ENCODE results near the gene GRM7. TPM values are rescaled to one million over a fixed set of nuclear protein-coding genes. Genes with fewer than 3 reads are reported as not detected.

Gene GRM7
- total and polyA plus RNA-seq, 9 of the 15 experiments (the other 6 are each of a cell fraction or from before 2014, with no cell fraction given), result not detected

DNA sequence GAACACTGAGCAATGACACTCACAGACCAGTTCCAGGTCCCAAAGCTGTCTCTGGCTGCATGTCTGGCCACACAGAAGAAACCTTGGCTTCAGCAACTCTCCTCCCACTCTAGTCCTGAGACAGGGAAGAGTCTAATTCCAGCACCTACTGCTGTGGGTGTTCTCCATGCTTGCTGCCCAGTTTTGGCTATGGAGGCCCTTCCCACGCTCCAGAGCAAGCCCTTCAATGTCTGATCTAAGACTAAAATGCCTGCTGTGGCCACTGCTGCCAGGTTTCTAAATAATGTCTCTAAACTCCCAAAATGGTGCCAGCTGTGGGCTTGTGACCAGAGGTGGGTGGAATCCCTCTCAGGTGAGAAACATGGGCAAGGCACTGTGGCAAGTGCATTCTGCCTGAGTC lies 531.3 kb downstream of the GRM7 start:
- no TSS peak for BruUV-seq (replicated peaks)
- no peak overlapping the region for H2AFZ ChIP-seq (ENCODE audit: low read depth, low read length)
- in situ Hi-C loops (cut with MboI) (no loop called here), intact Hi-C loops (cut with micrococcal nuclease) (no loop called here)
- H3K27ac ChIP-seq (ENCODE audit: extremely low read depth, low read depth, low read length), result no peak overlapping the region
- no peak overlapping the region for H3K9ac ChIP-seq (ENCODE audit: insufficient read depth in 1 of 2, low read depth in 2 of 2, low read length in 2 of 2)
- 0% methylated on average over 1 of the region's 1 CpG for WGBS (ENCODE audit: insufficient coverage, low coverage, missing lambda C conversion rate)
- H3K4me1 ChIP-seq (replicated peaks in 1 of 2; ENCODE audit: control insufficient read depth in 2 of 2, insufficient read depth in 2 of 2, low read length in 2 of 2), result no peaks in the 10 kb centered on the region
- no peaks in the 10 kb centered on the region for H3K79me2 ChIP-seq (ENCODE audit: control insufficient read depth, insufficient read depth, low read length)
- H3K27me3 ChIP-seq (ENCODE audit: control insufficient read depth in 2 of 2, insufficient read depth in 2 of 2, low read length in 2 of 2), result no peaks in the 10 kb centered on the region
- no peak overlapping the region for H3K4me3 ChIP-seq
- no peaks in the 10 kb centered on the region for H3K36me3 ChIP-seq (ENCODE audit: control insufficient read depth, insufficient read depth, low read length)
- no peak overlapping the region for H3K4me2 ChIP-seq (ENCODE audit: insufficient read depth, low read length)
- ChIA-PET POLR2A (no interaction called here), CTCF (ENCODE audit: low intra/inter-chr PET ratio) (no interaction called here)
- DNase-seq (ENCODE audit: extremely low read depth in 1 of 4, low spot score in 3 of 4), result no peak
- no peaks in the 10 kb centered on the region for H3K9me1 ChIP-seq (ENCODE audit: control insufficient read depth, insufficient read depth, low read length)
- ATAC-seq, result no peak
- FAIRE-seq, result no peak
- TF ChIP-seq SMAD3 (CRISPR knock-in tag; conservative IDR thresholded peaks at IDR 0.05), result no peak
- TF ChIP-seq, protein P1, sequence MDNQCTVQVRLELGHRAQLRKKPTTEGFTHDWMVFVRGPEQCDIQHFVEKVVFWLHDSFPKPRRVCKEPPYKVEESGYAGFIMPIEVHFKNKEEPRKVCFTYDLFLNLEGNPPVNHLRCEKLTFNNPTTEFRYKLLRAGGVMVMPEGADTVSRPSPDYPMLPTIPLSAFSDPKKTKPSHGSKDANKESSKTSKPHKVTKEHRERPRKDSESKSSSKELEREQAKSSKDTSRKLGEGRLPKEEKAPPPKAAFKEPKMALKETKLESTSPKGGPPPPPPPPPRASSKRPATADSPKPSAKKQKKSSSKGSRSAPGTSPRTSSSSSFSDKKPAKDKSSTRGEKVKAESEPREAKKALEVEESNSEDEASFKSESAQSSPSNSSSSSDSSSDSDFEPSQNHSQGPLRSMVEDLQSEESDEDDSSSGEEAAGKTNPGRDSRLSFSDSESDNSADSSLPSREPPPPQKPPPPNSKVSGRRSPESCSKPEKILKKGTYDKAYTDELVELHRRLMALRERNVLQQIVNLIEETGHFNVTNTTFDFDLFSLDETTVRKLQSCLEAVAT (IDR thresholded peaks at IDR 0.05), result no peak
- TF ChIP-seq NFATC3 (IDR thresholded peaks at IDR 0.05), result no peak
- TF ChIP-seq, protein P2, sequence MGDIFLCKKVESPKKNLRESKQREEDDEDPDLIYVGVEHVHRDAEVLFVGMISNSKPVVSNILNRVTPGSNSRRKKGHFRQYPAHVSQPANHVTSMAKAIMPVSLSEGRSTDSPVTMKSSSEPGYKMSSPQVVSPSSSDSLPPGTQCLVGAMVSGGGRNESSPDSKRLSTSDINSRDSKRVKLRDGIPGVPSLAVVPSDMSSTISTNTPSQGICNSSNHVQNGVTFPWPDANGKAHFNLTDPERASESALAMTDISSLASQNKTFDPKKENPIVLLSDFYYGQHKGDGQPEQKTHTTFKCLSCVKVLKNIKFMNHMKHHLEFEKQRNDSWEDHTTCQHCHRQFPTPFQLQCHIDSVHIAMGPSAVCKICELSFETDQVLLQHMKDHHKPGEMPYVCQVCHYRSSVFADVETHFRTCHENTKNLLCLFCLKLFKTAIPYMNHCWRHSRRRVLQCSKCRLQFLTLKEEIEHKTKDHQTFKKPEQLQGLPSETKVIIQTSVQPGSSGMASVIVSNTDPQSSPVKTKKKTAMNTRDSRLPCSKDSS (IDR thresholded peaks at IDR 0.05; ENCODE audit: low read depth, partially characterized antibody), result no peak
- no peak for TF ChIP-seq NONO (IDR thresholded peaks at IDR 0.05; ENCODE audit: low read depth in 2 of 2, low read length in 1 of 2)
- no peak for TF ChIP-seq NUFIP1 (IDR thresholded peaks at IDR 0.05; ENCODE audit: partially characterized antibody)
- TF ChIP-seq SPI1 (IDR thresholded peaks at IDR 0.05; ENCODE audit: borderline replicate concordance, low read depth, low read length), result no peak
- H4K20me1 ChIP-seq (replicated peaks; ENCODE audit: control insufficient read depth, insufficient read depth, low read length), result no peaks in the 10 kb centered on the region
- H3K9me3 ChIP-seq (replicated peaks; ENCODE audit: control insufficient read depth, insufficient read depth, low read depth, low read length), result no peaks in the 10 kb centered on the region; the same call in 1 of the 2 replicates

Measured in K562 (cell line).